Esophagus muscularis mucosa (tissue), 4 donors: ENCODE results near the gene MED4. TPM values are rescaled to one million over a fixed set of nuclear protein-coding genes. Genes with fewer than 3 reads are reported as not detected.

Source experiments
- DNase-seq: peaks from one replicate; pipeline ENCODE4 v3.0.0-alpha.2; 2017; ENCODE audit errors: extremely low spot score
- H3K27ac ChIP-seq, 4 donors: fragments of 200-600 bp; sonication (generic); replicated peaks in 1 of 4; 1 replicate in 3 of 4; 2 replicates in 1 of 4; pipeline ENCODE4 v1.5.1; 2016 to 2019; ENCODE audit warnings: mild to moderate bottlenecking in 1 of 4
- H3K27me3 ChIP-seq, 4 donors: fragments of 200-600 bp; sonication (generic); one replicate each; pipeline versions ENCODE4 v1.5.1 to v1.6.0; 2016 to 2019
- H3K36me3 ChIP-seq, 4 donors: fragments of 200-600 bp; sonication (generic); one replicate each; pipeline ENCODE4 v1.5.1; 2016 to 2019
- H3K4me1 ChIP-seq, 4 donors: fragments of 200-600 bp; sonication (generic); one replicate each; pipeline ENCODE4 v1.5.1; 2016 to 2019
- H3K4me3 ChIP-seq, 4 donors: fragments of 200-600 bp; sonication (generic); 1 replicate in 2 of 4; 2 replicates in 2 of 4; pipeline ENCODE4 v1.5.1; 2016 to 2019; ENCODE audit warnings: mild to moderate bottlenecking in 4 of 4, moderate library complexity in 1 of 4
- H3K9me3 ChIP-seq, 4 donors: fragments of 200-600 bp; sonication (generic); 1 replicate in 3 of 4; 2 replicates in 1 of 4; pipeline ENCODE4 v1.5.1; 2016 to 2019
- CTCF ChIP-seq, 3 experiments: fragments of 200-600 bp in 2 of 3; fragments of 450-650 bp in 1 of 3; sonication (generic) in 2 of 3; IDR thresholded peaks; one replicate each; pipeline ENCODE4 v1.5.1; 2017 to 2019; ENCODE audit warnings: antibody characterized with exemption in 3 of 3, mild to moderate bottlenecking in 2 of 3, moderate library complexity in 1 of 3
- EP300 ChIP-seq: sonication (generic); formaldehyde crosslinking; IDR thresholded peaks from one replicate; pipeline ENCODE4 v1.6.1; 2017; ENCODE audit warnings: antibody characterized with exemption
- POLR2A ChIP-seq: fragments of 450-650 bp; IDR thresholded peaks from one replicate; pipeline ENCODE4 v1.6.1; 2017; ENCODE audit warnings: antibody characterized with exemption, moderate library complexity, mild to moderate bottlenecking, low read depth
- POLR2AphosphoS5 ChIP-seq, 2 donors: sonication (generic); formaldehyde crosslinking; IDR thresholded peaks; one replicate each; pipeline ENCODE4 v1.6.1; 2017; ENCODE audit warnings: antibody characterized with exemption in 2 of 2
- WGBS: methylation state at CpG from one replicate; pipeline ENCODE4 v1.1.5; 2018; 5-methylcytosine and 5-hydroxymethylcytosine counted together
- intact Hi-C: fragments of 100-400 bp; cut with DNase I; formaldehyde crosslinking; loops from one replicate; pipeline ENCODE4 v1.15.1; 2023
- total RNA-seq, 4 donors: library from RNA; depleted of rRNA; stranded (reverse); fragments of >200 nt; gene quantifications; one replicate each; pipeline versions ENCODE4 v1.1.0 to v1.2.1, GENCODE V29; 2016

The MED4 gene
- total RNA-seq, 4 donors from 2014 or later, result 32.0 to 42.1 (median 37.1) TPM

- no peak overlapping the region for H3K4me3 ChIP-seq
- no peak overlapping the region for H3K27ac ChIP-seq
- H3K4me1 ChIP-seq, result no peaks in the 10 kb centered on the region
- intact Hi-C loops, result no loop called here
- no peaks in the 10 kb centered on the region for H3K27me3 ChIP-seq
- TF ChIP-seq POLR2A (no peak), POLR2AphosphoS5 (IDR thresholded peaks at IDR 0.05) (no peak), CTCF (IDR thresholded peaks at IDR 0.05) (no peak), EP300 (no peak)
- H3K9me3 ChIP-seq, result no peaks in the 10 kb centered on the region
- H3K36me3 ChIP-seq, result peaks cover 10 to 46% (median 27%) of the 10 kb centered on the region in 4 donors
- no peak for DNase-seq
- WGBS, result 75% methylated on average over 5 of the region's 5 CpGs
Observed at GRCh38 chr13:48055712-48056111, 39.2 kb downstream of the MED4 start.

- no peak overlapping the region for H3K4me3 ChIP-seq
- 97% methylated on average over 6 of the region's 6 CpGs for WGBS
- H3K27me3 ChIP-seq, result no peaks in the 10 kb centered on the region
- H3K4me1 ChIP-seq, result no peaks in the 10 kb centered on the region
- H3K9me3 ChIP-seq, result no peaks in the 10 kb centered on the region
- TF ChIP-seq POLR2AphosphoS5 (IDR thresholded peaks at IDR 0.05) (no peak), EP300 (no peak), CTCF (IDR thresholded peaks at IDR 0.05) (no peak), POLR2A (no peak)
- H3K36me3 ChIP-seq, result peaks cover 10 to 52% (median 31%) of the 10 kb centered on the region in 4 donors
- intact Hi-C loops, result no loop called here
- DNase-seq, result no peak
- H3K27ac ChIP-seq, result no peak overlapping the region
Observed at GRCh38 chr13:48054601-48055000, 40.3 kb downstream of the MED4 start.

GRCh38 chr13:48050550-48050949 is 44.4 kb downstream of the MED4 start:
- Histone ChIP-seq H3K4me3 (no peak overlapping the region), H3K9me3 (no peaks in the 10 kb centered on the region), H3K36me3 (peaks cover 10 to 80% (median 47%) of the 10 kb centered on the region in 4 donors), H3K27ac (no peak overlapping the region), H3K4me1 (no peaks in the 10 kb centered on the region), H3K27me3 (no peaks in the 10 kb centered on the region)
- DNase-seq, result no peak
- intact Hi-C loops, result no loop called here
- TF ChIP-seq POLR2AphosphoS5 (IDR thresholded peaks at IDR 0.05) (no peak), EP300 (no peak), POLR2A (no peak), CTCF (IDR thresholded peaks at IDR 0.05) (no peak)
- WGBS, result 91% methylated on average over 3 of the region's 3 CpGs

GRCh38 chr13:48043789-48044503 is 51.0 kb downstream of the MED4 start:
- peaks cover 0 to 1% (median 0%) of the 10 kb centered on the region in 4 donors for H3K4me1 ChIP-seq
- H3K27ac ChIP-seq, result no peak overlapping the region
- intact Hi-C loops, result loop anchor here (10.0 kb wide), 1 partner anchor 51 kb away; the partner anchor contains the start of gene MED4
- no peaks in the 10 kb centered on the region for H3K27me3 ChIP-seq
- peaks cover 0 to 37% (median 26%) of the 10 kb centered on the region in 4 donors for H3K36me3 ChIP-seq
- no peak for DNase-seq
- H3K9me3 ChIP-seq, result no peaks in the 10 kb centered on the region
- H3K4me3 ChIP-seq, result no peak overlapping the region
- TF ChIP-seq POLR2A, result no peak
- no peak for TF ChIP-seq CTCF (IDR thresholded peaks at IDR 0.05)
- TF ChIP-seq POLR2AphosphoS5 (IDR thresholded peaks at IDR 0.05), result no peak
- TF ChIP-seq EP300, result no peak
